Muscle of back (tissue), 11 donors: ENCODE measurements around the gene TFCP2L1. TPM values are rescaled to one million over a fixed set of nuclear protein-coding genes. Genes with fewer than 3 reads are reported as not detected.
"Not testable (repeated sequence)": the region's sequence is repeated elsewhere in the genome, so short reads cannot be mapped to it uniquely, and the experiment has no call there.

Source experiments
- DNase-seq, 3 donors: peaks; one replicate each; pipeline versions ENCODE4 v3.0.0 to v3.0.0-alpha.2; 2013
- polyA plus RNA-seq, 10 donors: library from polyadenylated mRNA; unstranded; fragments of 120-200 nt; gene quantifications; one replicate each; pipeline ENCODE4 v1.2.1, GENCODE V29; 2013; ENCODE audit not compliant: insufficient read length in 10 of 10

The TFCP2L1 gene
- polyA plus RNA-seq, 10 donors = 0.09 to 0.90 (median 0.14) TPM

DNA sequence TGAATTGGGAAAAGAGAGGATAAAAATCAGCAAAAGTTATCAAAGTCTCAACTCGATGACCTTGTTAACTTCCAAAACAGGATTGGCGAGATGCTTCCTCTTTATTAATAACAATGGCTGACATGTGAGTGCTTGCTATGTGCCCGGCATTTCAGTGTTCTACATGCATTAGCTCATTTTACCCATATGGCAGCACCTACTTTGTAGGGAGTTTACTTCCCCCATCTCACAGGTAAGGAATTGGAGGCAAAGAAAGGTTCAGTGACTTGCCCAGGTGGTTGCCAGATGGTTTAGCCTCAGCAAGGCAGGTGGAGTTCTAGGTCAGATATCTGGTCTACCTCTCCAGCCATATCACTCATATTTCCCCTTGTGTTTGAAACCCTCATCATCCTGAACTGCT lies 12.4 kb downstream of the TFCP2L1 start:
- no peak for DNase-seq

DNA sequence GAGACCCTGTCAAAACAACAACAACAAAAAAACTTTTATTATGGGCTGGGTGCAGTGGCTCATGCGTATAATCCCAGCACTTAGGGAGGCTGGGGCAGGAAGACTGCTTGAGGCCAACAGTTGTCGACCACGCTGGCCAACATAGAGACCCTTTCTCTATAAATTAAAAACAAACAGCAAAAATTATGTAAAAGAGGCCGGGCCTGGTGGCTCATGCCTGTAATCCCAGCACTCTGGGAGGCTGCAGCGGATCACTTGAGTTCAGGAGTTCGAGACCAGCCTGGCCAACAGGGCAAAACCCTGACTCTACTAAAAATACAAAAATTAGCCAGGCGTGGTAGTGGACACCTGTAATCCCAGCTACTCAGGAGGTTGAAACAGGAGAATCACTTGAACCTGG lies 15.6 kb downstream of the TFCP2L1 start:
- DNase-seq = not testable (repeated sequence)

DNA sequence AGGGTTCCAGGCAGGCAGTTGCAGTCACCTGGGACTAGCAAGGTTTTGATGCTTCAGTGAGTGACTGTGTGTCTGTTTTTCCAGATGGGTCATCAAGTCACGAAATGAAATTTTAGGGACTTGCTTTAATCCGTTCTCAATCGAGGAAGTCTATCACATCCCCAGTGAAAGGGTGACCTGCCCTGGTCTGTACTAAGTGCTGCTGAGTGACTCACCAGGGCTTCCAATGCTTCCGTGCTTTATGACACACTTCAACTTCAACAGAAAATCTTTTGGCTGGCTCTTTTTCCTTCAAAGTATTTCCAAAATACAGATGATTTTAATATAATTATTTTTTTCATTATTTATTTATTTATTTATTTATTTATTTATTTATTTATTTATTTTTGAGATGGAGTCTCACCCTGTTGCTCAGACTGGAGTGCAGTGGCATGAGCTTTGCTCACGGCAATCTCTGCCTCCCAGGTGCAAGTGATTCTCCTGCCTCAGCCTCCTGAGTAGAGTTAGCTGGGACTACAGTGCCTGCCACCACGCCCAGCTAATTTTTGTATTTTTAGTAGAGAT lies 18.4 kb downstream of the TFCP2L1 start:
- DNase-seq = no peak

DNA sequence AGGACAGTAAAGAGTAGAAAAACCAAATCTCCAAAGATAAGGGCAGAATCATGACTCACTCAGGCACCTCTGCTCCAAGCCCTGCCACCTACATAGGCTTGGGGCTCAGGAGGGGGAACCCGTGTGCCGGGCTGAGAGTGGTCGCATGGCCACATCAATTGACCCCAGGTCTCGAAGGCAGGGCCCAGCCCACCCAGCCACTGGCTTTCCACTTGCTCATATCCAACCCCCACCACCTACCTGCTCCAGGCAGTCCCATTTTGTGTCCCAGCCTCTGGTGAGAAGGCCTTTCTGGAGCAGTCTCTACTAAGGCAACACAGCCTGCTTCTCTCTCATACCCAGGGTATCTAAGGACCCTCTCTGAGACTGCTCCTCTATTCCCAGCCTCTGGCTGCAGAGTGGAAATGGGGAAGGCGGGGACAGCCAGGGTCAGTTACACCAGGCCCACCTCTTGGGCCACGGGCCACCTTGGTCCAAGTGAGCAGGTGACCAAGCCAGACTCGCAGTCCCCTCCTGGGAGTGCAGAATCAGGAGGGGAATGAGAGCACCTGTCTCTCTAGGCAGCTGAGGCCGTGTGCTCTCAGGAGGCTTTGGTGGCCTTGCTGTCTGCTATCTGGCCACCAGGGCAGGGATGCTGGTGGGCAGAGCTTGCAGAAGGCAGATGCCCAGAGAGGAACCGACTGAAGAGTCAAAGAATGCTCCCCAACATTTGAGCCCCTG lies 20.8 kb downstream of the TFCP2L1 start:
- DNase-seq = no peak

DNA sequence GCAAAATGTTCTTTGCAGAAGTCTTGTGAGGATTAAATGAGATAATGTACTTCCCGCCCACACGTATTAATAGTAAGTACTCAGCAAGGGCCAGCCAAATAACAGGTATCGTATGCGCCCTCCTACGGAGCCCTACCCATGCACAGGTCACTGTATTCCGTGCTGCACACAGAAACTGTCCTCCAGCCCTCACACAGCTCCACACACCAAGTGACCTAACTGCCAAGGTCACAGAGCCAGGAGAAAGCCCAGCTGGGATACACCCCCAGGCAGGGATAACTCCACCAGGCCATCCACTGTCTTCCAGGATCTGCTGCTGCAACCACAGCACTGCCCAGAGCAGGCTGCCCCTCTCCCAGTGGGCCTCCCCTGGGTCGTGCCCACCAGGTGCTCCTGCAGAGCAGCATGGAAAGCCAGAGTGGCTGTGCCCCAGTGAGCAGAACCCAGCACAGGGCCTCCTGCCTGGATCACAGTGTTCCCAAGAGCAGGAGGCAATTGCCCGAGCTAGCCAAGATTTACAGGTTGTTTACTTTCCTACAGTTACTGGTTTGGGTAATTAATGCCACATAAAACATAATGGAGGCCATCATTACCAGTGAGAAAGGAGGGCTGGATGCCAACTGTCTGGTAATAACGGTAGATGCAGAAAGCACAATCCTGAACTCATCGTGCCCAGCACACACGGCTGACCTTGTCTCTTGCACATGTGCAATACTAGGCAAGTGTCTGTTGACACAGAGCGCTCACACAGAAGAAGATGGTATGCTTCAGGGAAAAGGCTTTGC lies 24.4 kb downstream of the TFCP2L1 start:
- DNase-seq = no peak

DNA sequence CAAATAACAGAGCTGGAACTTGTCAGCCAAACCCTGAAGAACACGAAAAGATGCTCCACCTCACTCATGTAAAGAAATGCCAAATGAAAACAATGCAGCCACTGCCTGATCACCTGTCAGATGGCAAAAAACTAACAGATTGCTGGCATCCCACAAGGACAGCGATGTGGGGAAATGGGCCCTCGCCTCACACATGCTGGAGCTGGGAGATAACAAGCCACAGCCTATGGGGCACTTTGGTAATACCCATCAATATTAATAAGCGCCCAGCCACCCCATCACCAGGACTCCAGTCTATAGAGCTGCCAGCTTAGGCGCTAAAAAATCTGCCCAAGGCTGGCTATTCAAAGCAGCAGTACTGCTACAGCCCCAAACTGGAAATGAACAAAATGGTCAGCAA lies 27.0 kb downstream of the TFCP2L1 start:
- no peak for DNase-seq

DNA sequence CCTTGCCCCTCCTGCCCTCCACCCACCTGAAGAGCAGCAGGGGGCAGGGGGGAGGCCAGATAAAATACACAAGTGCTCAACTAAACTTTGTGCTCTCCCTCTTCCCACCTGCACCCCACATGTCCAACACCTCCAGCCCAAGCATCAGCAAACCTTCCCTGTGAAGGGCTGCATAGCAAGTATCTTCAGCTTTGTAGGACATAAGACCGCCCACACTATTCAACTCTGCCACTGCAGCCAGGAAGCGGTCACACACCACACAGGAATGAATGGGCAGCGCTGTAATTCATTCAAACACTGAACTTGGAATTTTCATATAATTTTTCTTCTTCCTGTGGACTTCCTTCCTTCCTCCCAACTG lies 27.5 kb downstream of the TFCP2L1 start:
- no peak for DNase-seq

DNA sequence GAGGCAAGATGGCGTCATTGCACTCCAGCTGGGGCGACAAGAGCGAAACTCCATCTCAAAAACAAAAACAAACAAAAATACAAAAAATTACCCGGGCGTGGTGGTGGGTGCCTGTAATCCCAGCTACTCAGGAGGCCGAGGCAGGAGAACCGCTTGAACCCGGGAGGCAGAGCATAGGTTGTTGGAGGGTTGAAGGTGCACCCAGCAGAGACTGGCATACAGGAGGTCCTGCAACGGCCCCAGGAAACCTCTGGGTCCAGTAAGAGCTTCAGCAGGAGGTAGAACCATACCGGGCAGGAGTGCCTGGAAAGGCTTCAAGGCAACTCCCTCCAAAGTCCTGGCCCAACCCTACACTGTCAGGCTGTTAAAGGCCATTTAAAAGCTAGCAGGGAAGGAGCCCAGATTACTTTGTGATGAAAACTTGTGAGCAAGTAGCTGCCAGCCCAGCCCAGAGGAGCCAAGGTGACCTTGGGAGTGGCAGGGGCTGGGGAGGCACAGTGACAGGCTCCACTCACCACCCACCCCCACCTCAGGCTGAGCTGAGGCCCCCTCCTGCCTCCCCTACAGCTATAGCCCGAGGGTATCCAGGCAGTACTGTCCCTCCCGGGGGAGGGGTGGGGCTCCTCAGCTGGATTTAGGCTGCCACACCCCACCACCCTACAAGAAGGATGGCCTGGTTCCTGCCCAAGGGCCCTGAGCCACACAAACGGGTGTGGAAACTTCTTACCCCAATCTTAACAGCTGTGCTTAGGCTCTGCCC lies 28.1 kb downstream of the TFCP2L1 start:
- DNase-seq = no peak

DNA sequence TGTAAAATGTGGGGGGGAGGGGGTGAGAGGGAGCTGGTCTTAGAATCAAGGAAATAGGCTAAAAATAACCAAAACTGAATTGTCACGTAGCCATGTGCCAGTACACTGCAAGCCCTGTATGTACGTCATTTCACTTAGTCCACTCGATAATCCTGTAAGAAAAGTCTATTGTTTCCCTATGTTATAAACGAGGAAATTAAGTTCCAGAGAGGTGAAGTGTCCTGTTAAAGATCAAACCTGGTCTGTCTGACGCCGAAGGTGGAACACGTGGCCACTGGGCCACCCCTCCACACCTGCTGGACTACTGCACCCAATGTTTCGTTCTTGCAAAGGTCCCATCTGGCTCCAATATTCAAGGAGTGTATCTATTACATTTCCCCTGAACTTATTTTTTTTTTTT lies 29.6 kb downstream of the TFCP2L1 start:
- DNase-seq = no peak

DNA sequence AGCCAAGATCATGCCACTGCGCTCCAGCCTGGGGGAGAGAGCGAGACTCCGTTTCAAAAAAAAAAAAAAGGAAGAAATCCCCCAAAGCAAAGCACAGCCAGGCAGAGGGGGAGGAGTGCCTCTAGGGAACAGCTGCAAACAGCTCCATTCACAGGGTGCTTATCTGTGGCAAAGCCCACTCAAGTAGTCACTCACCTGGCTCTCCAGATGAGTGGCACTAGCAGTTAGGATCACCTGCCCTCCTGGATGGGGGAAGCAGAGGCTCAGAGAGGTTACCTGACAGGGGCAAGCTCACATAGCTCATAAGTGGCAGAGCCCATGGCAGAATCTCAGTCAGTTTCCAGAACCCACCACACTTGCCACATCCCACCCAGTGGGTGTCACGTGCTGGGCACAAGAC lies 30.3 kb downstream of the TFCP2L1 start:
- no peak for DNase-seq

DNA sequence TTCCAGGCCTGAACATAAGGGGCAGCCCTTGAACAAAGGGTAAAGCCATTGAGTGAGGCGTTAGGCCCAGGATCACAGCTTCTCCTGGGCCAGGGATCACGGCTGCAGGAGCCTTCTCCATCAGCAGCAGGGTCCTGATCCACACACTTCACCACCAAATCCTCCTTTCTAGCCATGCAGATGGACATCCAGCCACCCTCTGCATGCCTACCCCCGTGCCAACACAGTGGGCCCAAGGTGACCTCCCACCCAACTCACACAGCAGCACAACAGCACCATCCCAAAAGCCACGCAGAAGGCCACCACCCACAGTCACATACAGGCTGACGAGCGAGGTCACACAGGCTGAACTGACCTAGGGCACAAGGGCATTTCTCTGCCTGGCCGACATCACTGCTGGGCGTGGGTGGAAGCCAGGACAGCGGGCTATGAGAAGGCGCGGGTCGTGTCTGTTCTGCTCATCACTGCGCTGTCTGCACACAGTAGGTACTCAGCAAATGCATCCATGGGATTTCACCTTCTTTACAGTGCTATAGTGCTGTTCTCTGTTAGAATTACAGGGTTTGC lies 31.2 kb downstream of the TFCP2L1 start:
- no peak for DNase-seq

DNA sequence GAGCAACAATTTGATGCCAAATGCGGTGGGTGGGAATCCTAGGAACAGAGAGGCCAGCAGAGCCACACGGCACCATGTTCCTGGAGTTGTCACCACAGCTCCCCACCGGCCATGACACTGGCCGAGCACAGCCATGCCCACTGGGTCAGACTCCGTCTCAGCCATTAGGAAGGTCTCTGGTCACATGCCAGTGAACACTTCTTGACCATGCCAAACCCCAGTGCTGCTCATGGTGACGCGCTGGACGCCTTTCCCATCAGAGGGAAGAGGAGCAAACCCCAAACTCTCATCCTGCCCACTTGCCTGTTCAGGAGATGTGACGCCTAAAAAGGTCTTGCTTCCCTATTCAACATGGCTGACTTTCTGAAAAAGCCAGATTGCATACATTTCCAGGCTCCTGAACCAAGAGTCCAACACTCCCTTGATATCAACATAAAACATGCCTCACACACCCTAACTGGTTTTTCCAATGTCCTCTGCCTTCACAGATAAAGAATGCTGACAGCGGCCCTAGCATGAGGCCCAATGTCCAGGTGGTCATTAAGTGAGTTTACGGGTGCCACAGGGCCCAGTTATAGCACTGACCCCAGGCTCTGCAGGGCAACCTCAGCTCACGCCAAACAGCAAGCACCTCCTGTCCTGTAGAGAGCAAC lies 31.9 kb downstream of the TFCP2L1 start:
- no peak for DNase-seq

DNA sequence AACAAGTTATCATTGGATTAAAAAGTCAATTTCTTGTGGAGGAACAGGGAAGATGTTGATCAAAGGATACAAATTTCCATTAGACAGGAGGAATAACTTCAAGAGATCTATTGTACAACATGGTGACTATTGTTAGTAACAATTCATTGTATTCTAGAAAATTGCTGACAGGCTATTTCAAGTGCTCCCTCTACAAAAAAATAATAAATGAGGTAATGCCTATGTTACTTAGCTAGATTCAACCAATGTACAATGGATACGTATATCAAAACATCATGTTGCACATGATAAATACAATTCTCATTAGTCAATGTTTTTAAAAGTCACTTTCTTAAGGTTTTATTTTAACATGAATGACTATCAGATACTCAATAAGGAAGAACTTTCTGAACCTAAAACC lies 33.5 kb downstream of the TFCP2L1 start:
- no peak for DNase-seq

DNA sequence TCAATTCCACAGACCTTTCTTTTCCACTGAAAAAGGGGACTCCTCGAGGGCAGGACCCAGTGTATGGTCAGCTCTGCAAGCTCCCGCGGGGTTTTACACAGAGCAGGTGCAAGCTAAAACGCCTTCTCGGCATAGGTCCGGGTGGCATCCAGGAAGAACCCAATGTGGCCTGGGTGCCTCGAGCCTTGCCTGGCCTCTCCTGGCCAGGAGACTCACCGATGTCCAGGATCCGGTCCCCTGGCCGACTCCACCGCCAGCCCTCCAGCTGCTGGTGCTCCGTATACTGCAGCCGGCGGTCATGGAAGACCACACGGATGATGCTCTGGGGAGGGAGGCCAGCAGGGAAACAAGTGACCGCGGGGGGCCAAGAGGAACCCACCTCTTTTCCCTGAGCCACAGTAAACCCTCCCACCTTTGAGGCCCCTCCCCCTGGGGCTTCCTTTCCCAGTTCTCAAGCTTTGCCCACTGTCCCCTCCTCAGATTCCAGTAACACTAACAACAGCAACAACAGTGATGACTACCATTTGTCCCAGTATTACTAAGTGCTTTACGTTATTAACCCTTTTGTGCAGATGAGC lies 36.1 kb downstream of the TFCP2L1 start:
- DNase-seq = no peak

DNA sequence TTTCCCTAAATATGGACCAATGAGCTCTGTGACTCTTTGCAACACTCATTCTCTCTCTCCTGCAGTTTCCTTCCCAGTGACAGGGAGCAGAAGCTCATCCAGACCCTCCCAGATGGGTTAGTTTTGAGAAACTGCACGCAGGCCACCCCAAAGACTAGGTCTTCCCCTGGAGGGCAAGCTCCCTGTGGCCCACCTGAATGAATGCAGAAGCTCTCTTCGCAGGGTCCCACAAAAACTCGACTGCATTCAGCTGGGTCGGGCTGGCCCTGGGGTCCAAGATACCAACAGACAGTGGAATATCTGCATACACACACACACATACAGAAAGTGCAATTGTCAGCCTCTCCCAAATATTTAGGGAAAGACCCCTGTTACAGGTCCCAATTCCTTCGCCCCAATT lies 37.0 kb downstream of the TFCP2L1 start:
- DNase-seq = no peak

DNA sequence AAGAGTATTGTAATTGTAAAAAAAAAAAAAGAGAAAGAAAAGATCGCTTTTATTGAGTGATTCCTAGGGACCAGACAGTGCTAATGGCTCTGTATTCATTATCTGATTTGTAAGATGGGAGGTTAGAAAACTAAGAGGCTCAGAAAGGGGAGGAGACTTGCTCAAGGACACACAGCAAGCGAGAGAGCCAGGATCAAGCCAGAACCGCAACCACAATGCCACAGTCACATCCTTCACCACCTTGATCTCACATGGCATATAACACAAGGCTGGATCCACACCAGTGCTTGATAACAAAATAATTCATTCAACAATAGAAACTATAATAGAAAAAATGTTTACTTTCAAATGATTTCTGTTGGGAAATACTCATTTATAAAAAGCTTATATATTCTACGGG lies 37.5 kb downstream of the TFCP2L1 start:
- DNase-seq = no peak

DNA sequence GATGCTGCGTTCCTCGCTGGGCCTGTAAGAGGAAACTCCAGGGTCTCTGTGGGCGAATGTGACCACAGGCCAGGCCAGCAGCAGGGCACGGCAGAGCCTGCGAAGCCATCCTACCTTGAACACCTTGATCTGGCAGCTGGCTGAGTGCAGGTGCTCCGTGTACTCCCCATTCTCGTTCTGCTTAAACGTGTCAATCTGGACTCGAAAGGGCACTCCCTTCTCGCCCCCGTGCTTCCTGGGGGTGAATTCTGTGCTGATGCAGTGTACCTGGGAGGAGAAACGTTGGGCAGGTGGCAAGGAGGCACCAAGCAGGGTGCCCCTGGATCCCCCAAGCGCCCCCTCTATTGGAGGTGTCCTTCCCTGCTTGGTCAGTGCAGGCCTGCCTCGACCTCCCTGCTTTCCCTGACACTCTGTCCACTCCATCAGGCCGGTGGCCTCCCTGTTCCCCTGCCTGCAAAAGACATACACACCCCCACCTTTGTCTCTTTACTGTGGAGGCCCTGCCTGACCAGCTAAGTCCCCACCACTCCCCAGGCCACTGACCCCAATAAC lies 38.2 kb downstream of the TFCP2L1 start:
- DNase-seq = no peak

DNA sequence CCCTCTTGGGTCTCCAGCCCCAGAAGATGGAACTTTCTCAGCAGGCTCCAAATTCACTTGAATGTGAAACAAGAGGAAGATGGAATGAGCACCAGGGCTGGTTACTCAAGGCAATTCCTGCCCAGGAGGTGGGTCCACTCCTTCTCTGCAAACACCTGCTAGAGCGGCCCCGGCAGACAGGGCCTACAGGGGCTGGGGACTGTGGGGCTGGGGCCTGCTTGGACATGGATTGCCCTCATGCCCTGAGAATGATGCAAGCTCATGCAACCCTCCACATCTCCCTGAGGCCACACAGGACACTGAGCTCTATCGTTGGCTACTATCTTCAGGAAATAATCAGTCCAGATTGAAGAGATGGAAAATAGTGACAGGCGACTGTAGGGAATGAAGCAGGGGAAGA lies 39.1 kb downstream of the TFCP2L1 start:
- no peak for DNase-seq

DNA sequence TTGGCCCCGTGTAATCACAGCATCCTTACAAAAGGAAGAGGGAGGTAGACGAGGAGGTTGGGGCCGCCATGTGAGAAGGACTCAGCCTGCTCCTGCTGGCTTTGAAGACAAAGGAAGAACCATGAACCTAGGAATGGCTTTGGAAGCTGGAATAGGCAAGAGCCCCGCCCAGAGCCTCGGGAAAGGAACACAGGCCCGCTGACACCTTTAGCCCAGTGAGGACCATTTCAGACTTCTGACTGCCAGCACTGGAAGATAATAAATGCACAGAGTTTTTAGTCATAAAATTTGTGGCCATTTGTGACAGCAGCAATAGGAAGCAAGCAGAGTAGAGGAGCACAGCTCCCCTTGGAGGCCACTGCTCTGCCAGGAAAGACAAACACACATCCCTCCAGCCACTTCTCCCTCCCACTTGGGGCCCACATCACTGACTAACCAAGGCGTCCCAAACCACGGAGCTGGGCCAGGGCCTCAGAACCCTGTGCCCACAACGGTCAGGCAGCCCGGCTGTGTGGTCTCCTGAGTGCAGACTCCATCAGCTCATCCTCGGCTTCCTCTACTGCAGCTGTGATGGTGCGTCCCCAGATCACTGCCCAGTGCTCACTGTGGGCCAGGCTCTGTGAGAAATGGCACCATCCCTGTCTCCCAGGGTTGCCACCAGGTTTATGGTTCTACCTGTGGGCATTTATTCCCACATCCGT lies 39.7 kb downstream of the TFCP2L1 start:
- DNase-seq = no peak

DNA sequence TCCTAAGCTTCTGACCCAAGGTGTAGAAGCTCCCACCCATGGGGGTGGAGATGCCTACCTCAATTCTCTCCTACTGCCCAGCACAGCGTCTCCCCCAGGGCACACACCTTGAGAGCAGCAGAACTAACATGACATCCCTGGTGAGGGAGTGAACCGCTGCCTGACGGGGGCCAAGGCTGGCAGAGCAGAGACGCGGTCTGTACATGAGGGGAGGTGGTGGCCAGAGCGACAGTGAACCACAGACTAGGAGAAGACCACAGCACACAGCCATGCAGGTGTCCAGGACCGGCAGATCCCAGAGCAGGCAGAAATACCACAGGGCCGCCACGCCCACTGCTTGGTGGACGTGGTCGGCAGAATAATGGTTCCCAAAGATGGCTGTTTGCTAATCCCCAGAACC lies 40.4 kb downstream of the TFCP2L1 start:
- DNase-seq = no peak
